GM12801 (cell line): Measurements from ENCODE around the gene ZNF665.

ENCODE experiments used
- TF ChIP-seq, protein P1 (sequence below): IDR thresholded peaks from one replicate; pipeline ENCODE4 v1.5.1; 2011; ENCODE audit warnings: control low read depth; ENCODE audit not compliant: insufficient read length; ENCODE audit errors: extremely low read depth

The ZNF665 gene

DNA sequence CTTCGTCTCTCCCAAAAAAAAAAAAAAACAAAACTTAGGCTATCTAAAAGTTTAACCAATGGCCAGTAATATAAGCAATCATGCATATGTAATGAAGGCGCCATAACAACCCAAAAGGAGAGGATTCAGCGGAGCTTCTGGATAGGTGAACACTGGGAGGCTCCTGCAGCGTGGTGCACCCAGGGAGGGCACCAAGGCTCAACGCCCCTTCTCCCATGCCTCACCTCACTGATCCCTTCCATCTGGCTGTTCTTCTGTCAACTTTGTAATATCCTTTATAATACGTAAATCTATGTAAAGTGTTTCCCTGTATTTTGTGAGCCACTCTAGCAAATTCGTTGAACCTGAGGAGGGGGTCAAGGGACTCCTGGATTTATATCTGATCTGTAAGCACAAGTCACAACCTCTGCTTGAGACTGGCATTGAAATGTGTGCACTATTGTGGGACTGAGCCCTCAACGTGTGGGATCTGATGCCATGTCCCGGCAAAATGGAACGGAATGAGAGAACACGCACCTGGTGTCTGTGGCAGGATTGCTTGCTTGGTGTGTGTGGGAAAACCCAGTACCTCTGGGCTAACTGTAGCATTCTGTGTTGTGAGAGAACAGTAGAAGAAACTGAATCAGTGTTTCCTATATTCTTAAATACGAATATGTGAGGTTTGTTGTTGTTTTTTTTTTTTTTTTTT lies 521 bp upstream of the ZNF665 start:
- TF ChIP-seq, protein P1, sequence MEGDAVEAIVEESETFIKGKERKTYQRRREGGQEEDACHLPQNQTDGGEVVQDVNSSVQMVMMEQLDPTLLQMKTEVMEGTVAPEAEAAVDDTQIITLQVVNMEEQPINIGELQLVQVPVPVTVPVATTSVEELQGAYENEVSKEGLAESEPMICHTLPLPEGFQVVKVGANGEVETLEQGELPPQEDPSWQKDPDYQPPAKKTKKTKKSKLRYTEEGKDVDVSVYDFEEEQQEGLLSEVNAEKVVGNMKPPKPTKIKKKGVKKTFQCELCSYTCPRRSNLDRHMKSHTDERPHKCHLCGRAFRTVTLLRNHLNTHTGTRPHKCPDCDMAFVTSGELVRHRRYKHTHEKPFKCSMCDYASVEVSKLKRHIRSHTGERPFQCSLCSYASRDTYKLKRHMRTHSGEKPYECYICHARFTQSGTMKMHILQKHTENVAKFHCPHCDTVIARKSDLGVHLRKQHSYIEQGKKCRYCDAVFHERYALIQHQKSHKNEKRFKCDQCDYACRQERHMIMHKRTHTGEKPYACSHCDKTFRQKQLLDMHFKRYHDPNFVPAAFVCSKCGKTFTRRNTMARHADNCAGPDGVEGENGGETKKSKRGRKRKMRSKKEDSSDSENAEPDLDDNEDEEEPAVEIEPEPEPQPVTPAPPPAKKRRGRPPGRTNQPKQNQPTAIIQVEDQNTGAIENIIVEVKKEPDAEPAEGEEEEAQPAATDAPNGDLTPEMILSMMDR = no peak

DNA sequence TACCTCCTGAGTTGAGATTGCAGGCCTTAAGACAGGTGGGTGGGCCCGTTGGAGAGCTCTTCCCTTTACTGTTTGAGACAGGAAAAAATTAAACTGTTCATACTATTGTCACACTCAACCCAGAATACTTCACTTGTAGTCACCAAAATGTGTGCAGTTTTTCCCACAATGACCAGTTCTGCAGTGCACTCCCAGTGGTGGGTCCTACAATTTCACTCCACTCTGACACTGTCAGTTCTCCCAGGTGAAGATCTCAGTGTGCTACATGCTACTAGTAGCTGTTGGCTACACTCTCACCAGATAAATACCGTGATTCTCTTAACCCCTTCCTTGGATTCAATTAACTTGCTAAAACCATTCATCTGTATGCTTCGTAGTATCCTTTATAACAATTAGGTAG lies 2.9 kb downstream of the ZNF665 start:
- TF ChIP-seq, protein P1 = no peak

DNA sequence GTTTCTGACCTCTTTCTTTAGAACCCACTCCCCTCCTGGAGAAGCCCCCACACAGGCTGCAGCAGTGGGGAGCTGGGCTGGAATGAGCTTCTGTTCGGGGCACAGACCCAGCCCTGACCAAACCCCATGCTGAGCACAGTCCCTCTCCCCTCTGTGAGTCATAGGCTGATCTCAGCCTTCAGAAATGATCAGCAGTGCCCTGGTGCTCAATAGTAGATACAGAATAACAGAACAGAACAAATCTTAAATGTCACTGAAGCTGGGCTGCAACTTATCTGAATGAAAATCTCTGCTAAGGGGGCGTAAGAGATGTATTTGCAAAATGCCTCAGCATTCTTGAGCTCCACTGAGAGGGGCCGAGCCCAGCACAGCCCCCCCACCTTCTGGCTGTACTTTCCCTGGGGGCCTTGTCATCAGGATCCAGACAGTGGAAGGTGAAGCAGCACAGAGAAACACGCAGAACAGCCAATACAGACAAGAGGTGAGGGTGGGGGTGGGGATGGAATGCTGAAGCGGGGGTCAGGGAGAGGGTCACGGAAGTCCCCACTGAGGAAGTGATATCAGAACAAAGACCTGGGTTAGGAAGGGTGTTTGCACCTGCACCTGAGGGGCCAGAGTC lies 9.9 kb downstream of the ZNF665 start:
- TF ChIP-seq, protein P1 = no peak

DNA sequence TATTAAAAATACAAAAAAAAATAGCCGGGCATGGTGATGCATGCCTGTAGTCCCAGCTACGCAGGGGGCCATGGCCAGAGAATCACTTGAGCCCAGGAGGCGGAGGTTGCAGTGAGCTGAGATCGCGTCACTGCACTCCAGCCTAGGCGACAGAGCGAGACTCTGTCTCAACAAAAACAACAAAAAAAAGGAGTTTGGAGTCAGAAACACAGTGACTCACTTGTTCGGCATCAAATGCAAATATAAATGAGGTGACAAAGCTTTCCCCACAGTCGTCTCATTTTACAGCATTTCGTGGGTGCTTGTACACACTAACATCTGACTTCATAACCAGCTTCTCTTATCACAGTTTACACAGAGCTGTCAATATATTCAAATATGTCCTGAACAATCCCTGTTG lies 11.0 kb downstream of the ZNF665 start:
- TF ChIP-seq, protein P1 = no peak

DNA sequence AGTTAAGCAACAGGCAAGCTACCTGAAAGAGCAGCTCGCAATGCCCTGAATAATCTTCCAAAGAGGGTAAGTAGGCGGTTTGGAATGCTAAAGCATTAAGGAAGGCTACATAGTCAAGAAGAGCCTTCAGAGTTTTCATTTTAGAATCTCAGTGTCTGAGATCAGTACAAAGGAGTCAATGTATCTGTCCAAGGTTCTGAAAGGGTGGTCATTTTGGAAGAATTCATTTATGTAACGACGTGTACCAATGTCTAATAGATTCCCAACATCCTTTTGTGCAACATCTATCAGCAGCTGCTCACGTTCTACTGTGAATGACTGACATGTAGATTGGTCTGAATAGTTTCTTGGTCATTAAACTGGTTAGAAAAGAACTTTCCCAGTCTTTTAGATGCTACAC lies 15.2 kb downstream of the ZNF665 start:
- TF ChIP-seq, protein P1 = no peak

DNA sequence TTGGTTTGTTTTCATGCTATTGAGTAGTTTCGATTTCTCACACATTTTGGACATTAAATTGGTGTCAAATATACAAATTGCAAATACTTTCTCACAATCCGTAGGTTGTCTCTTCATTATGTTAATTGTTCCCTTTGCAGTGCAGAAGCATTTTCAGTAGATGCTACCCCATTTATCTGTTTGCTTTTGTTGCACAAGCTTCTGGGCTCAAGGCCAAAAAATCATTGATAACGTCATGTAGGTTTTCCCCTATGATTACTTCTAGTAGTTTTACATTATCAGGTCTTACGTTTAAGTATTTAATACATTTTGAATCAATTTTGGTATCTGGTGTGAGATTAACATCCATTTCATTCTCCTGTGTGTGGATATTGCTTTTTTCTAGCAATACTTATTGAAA lies 20.3 kb downstream of the ZNF665 start:
- TF ChIP-seq, protein P1 = no peak

DNA sequence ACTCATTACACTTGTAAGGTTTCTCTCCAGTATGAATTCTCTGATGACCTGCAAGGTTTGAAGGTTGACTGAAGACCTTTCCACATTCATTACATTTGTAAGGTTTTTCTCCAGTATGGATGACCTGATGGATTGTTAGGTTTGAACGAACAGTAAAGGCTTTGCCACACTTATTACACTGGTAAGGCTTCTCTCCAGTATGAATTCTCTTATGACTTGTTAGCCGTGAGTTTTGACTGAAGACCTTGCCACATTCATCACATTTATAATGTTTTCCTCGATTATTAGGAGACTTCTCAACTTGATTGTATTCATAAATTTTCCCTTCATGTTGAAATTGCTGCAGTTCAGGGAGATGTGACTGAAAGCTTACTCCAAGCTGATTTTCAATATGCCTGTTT lies 27.5 kb downstream of the ZNF665 start:
- TF ChIP-seq, protein P1 = no peak

DNA sequence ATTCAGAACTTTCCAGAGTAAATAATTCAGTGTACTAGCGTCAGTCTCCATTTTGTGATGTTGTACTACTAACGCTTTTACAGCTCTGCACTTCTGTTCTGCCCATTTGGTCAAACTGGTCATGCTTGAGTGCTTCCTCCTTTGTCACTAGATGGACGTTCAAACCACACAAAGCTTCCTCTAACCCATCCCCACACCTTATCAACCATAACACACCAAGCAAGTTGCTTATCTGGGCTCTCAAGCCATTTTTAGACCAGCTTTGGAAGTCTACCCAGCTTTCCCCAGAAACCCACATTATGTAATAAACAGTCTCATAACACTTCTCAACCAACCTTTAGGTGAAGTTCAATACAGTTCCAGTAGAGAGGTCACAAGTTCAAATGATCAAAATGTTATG lies 32.0 kb downstream of the ZNF665 start:
- TF ChIP-seq, protein P1 = no peak
